HepG2 (cell line): ENCODE results near the gene HPS3. TPM values are rescaled to one million over a fixed set of nuclear protein-coding genes. Genes with fewer than 3 reads are reported as not detected.

Experiments
- ARNTL ChIP-seq: sonication (generic); formaldehyde crosslinking; IDR thresholded peaks from 2 replicates; pipeline ENCODE4 v1.4.0; 2020; ENCODE audit warnings: mild to moderate bottlenecking, missing genetic modification reagents
- CAMTA2 ChIP-seq: sonication (generic); formaldehyde crosslinking; IDR thresholded peaks from 2 replicates; pipeline ENCODE4 v1.4.0; 2020; ENCODE audit warnings: mild to moderate bottlenecking, missing genetic modification reagents, borderline replicate concordance
- CEBPZ ChIP-seq: IDR thresholded peaks from 2 replicates; pipeline ENCODE4 v1.6.1; 2012; ENCODE audit warnings: low read length, improper control_type of control experiment
- JUNB ChIP-seq: sonication (generic); formaldehyde crosslinking; IDR thresholded peaks from 2 replicates; pipeline ENCODE4 v1.8.0; 2022; ENCODE audit warnings: missing genetic modification reagents, mild to moderate bottlenecking, borderline replicate concordance
- KAT7 ChIP-seq: IDR thresholded peaks from 2 replicates; pipeline ENCODE4 v1.6.1; 2018; ENCODE audit warnings: borderline replicate concordance, missing compliant biosample characterization
- KDM4B ChIP-seq: sonication (generic); formaldehyde crosslinking; IDR thresholded peaks from 2 replicates; pipeline ENCODE4 v1.4.0; 2020; ENCODE audit warnings: missing genetic modification reagents
- NFAT5 ChIP-seq: sonication (generic); formaldehyde crosslinking; IDR thresholded peaks from 2 replicates; pipeline ENCODE4 v1.4.0; 2020; ENCODE audit warnings: missing genetic modification reagents
- NFRKB ChIP-seq: fragments of 450-650 bp; IDR thresholded peaks from 2 replicates; pipeline ENCODE4 v1.6.1; 2017
- PHF21A ChIP-seq: sonication (generic); formaldehyde crosslinking; IDR thresholded peaks from 2 replicates; pipeline ENCODE4 v1.5.0; 2020; ENCODE audit warnings: mild to moderate bottlenecking, missing genetic modification reagents
- PHF5A ChIP-seq: IDR thresholded peaks from one replicate; pipeline ENCODE4 v1.6.1; 2018; ENCODE audit warnings: low read depth, missing genetic modification reagents; ENCODE audit not compliant: unreplicated experiment
- PTBP1 ChIP-seq: fragments of 200-400 bp; formaldehyde crosslinking; IDR thresholded peaks from 2 replicates; pipeline ENCODE4 v1.6.1; 2018; ENCODE audit warnings: low read length, low read depth; ENCODE audit not compliant: poor library complexity, severe bottlenecking
- TP53 ChIP-seq: sonication (generic); formaldehyde crosslinking; conservative IDR thresholded peaks from 2 replicates; pipeline ENCODE4 v1.4.0; 2020; ENCODE audit warnings: missing genetic modification reagents
- ZBTB20 ChIP-seq: sonication (generic); formaldehyde crosslinking; IDR thresholded peaks from 2 replicates; pipeline ENCODE4 v1.8.1; 2023; ENCODE audit warnings: missing genetic modification reagents, low read depth, mild to moderate bottlenecking, borderline replicate concordance
- ZFP1 ChIP-seq: IDR thresholded peaks from 2 replicates; pipeline ENCODE4 v1.6.1; 2016
- ZMYM4 ChIP-seq: sonication (generic); formaldehyde crosslinking; IDR thresholded peaks from 2 replicates; pipeline ENCODE4 v1.8.1; 2023; ENCODE audit warnings: mild to moderate bottlenecking, missing genetic modification reagents
- ZNF367 ChIP-seq: sonication (generic); formaldehyde crosslinking; IDR thresholded peaks from 2 replicates; pipeline ENCODE4 v1.4.0; 2020; ENCODE audit warnings: missing genetic modification reagents, borderline replicate concordance
- ZNF556 ChIP-seq: sonication (generic); formaldehyde crosslinking; IDR thresholded peaks from 2 replicates; pipeline ENCODE4 v1.4.0; 2020; ENCODE audit warnings: mild to moderate bottlenecking, missing genetic modification reagents, borderline replicate concordance
- ZNF780A ChIP-seq: sonication (generic); formaldehyde crosslinking; IDR thresholded peaks from 2 replicates; pipeline ENCODE4 v1.8.0; 2022; ENCODE audit warnings: mild to moderate bottlenecking, missing genetic modification reagents, moderate library complexity
- ZNF784 ChIP-seq: sonication (generic); formaldehyde crosslinking; IDR thresholded peaks from 2 replicates; pipeline ENCODE4 v1.5.1; 2020; ENCODE audit warnings: missing genetic modification reagents, mild to moderate bottlenecking, borderline replicate concordance
- polyA plus RNA-seq, 8 experiments: library from polyadenylated mRNA; depleted of rRNA in 3 of 8; stranded (reverse) in 7 of 8; unstranded in 1 of 8; fragments of >200 nt; fragmentation: Illumina TruSeq in 4 of 8; extraction: Trizol in 4 of 8; gene quantifications; 2 replicates each; pipeline versions ENCODE4 v1.2.1 to v1.2.3, GENCODE V29; 2011 to 2016; ENCODE audit warnings: low read depth in 4 of 8, missing spikeins in 1 of 8, mixed read lengths in 1 of 8; ENCODE audit not compliant: insufficient read depth in 1 of 8
- total RNA-seq, 5 experiments: library from RNA; depleted of rRNA; stranded (reverse); fragments of >200 nt; fragmentation: Illumina TruSeq; extraction: Trizol; gene quantifications; 2 replicates each; pipeline ENCODE4 v1.2.3, GENCODE V29; 2016; ENCODE audit warnings: low read depth in 1 of 5

HPS3 gene
- total and polyA plus RNA-seq, 2 of the 13 experiments (the other 11 are each of a cell fraction or from before 2014, with no cell fraction given): 9.5 to 18.9 TPM

- 0 out of 2 replicates have a peak, but pooled peaks have one; percentile 19 for TF ChIP-seq NFAT5 (CRISPR knock-in tag)
- peak; percentile 17; the same call in 1 of the 2 replicates for TF ChIP-seq KDM4B
- TF ChIP-seq CAMTA2 (CRISPR knock-in tag): peak; percentile 65
- no peak for TF ChIP-seq ZNF780A (CRISPR knock-in tag)
- no peak for TF ChIP-seq PTBP1
- TF ChIP-seq ZFP1 (CRISPR knock-in tag): no peak
- peak; percentile 33; the same call in 1 of the 2 replicates for TF ChIP-seq ZNF556 (CRISPR knock-in tag)
- no peak for TF ChIP-seq JUNB (CRISPR knock-in tag)
- peak; percentile 73; the same call in 1 of the 2 replicates for TF ChIP-seq ZNF784
- TF ChIP-seq ZBTB20 (CRISPR knock-in tag): no peak
- peak; percentile 80 for TF ChIP-seq ARNTL (CRISPR knock-in tag)
- no peak for TF ChIP-seq CEBPZ
- peak; percentile 56 for TF ChIP-seq PHF5A (CRISPR knock-in tag)
- TF ChIP-seq KAT7: peak; percentile 85; the same call in 1 of the 2 replicates
- peak; percentile 49; the same call in 1 of the 2 replicates for TF ChIP-seq TP53 (CRISPR knock-in tag)
- no peak for TF ChIP-seq ZNF367
- TF ChIP-seq ZMYM4 (CRISPR knock-in tag): peak; percentile 100
- TF ChIP-seq PHF21A (CRISPR knock-in tag): 0 out of 2 replicates have a peak, but pooled peaks have one; percentile 40
- no peak for TF ChIP-seq NFRKB
Measured at GRCh38 chr3:149129326-149130205, at the start of gene HPS3 (continued).
